ENCODE measurements around the gene ANKRD11. TPM values are rescaled to one million over a fixed set of nuclear protein-coding genes. Genes with fewer than 3 reads are reported as not detected.
A peak's percentile ranks its signal among the peaks of the same experiment; 100 is the strongest.
"Not testable (repeated sequence)": the region's sequence is repeated elsewhere in the genome, so short reads cannot be mapped to it uniquely, and the experiment has no call there.

Gene ANKRD11
- total RNA-seq, 1 experiment from 2014 or later: 47.1 TPM

GRCh38 chr16:89407282-89407924 is 83.0 kb downstream of the ANKRD11 start:
- DNase-seq (ENCODE audit: low read depth): no peak

GRCh38 chr16:89406277-89406888 is 84.0 kb downstream of the ANKRD11 start:
- no peak for DNase-seq (ENCODE audit: low read depth)

GRCh38 chr16:89404561-89404960 is 85.8 kb downstream of the ANKRD11 start:
- no peak for DNase-seq (ENCODE audit: low read depth)

- DNase-seq (ENCODE audit: low read depth): no peak
These were observed 87.4 kb downstream of the ANKRD11 start for GRCh38 chr16:89402962-89403361.

GRCh38 chr16:89401641-89402445 is 88.5 kb downstream of the ANKRD11 start:
- DNase-seq (ENCODE audit: low read depth): no peak

GRCh38 chr16:89401205-89401604 is 89.2 kb downstream of the ANKRD11 start:
- DNase-seq (ENCODE audit: low read depth): no peak

- no peak for DNase-seq (ENCODE audit: low read depth)
These were observed 89.6 kb downstream of the ANKRD11 start for GRCh38 chr16:89400740-89401139.

GRCh38 chr16:89398924-89399323 is 91.4 kb downstream of the ANKRD11 start:
- no peak for DNase-seq (ENCODE audit: low read depth)

- no peak for DNase-seq (ENCODE audit: low read depth)
These were observed 93.0 kb downstream of the ANKRD11 start for GRCh38 chr16:89397331-89397861.

GRCh38 chr16:89396156-89396555 is 94.2 kb downstream of the ANKRD11 start:
- no peak for DNase-seq (ENCODE audit: low read depth)

GRCh38 chr16:89395150-89396142 is 94.9 kb downstream of the ANKRD11 start:
- DNase-seq (ENCODE audit: low read depth): peak; percentile 98

- DNase-seq (ENCODE audit: low read depth): no peak
These were observed 96.5 kb downstream of the ANKRD11 start for GRCh38 chr16:89393738-89394406.

- no peak for DNase-seq (ENCODE audit: low read depth)
These were observed 97.3 kb downstream of the ANKRD11 start for GRCh38 chr16:89392881-89393737.

GRCh38 chr16:89390224-89390583 is 100.2 kb downstream of the ANKRD11 start:
- DNase-seq (ENCODE audit: low read depth): not testable (repeated sequence)

GRCh38 chr16:89389504-89390223 is 100.7 kb downstream of the ANKRD11 start:
- DNase-seq (ENCODE audit: low read depth): not testable (repeated sequence)

GRCh38 chr16:89388536-89388935 is 101.8 kb downstream of the ANKRD11 start:
- no peak for DNase-seq (ENCODE audit: low read depth)

- DNase-seq (ENCODE audit: low read depth): no peak
These were observed 103.8 kb downstream of the ANKRD11 start for GRCh38 chr16:89386306-89387185.

- DNase-seq (ENCODE audit: low read depth): no peak
These were observed 104.6 kb downstream of the ANKRD11 start for GRCh38 chr16:89385712-89386111.
